ENCODE results near the gene CYP1A2. TPM values are rescaled to one million over a fixed set of nuclear protein-coding genes. Genes with fewer than 3 reads are reported as not detected.

CYP1A2 gene
- total RNA-seq, result not detected in 2 replicates

GRCh38 chr15:74748322-74748946 is at the start of gene CYP1A2:
CYP1A2 (plus strand) TSS chr15:74748845; CDS start chr15:74749739, 894 bp downstream.

GRCh38 chr15:74725225-74725774 is 23.3 kb upstream of the CYP1A2 start, which contains the start of gene CYP1A1:
CYP1A1 (minus strand) TSS chr15:74725528; CDS start chr15:74723097, 2,431 bp downstream.

GRCh38 chr15:74781431-74782258 is 33.0 kb downstream of the CYP1A2 start, which contains the start of gene CSK:
CSK (plus strand) TSS chr15:74782080; CDS start chr15:74798298, 16,218 bp downstream.

Other genes starting within 250 kb of the CYP1A2 start
- 1.0 and 1.5 TPM in 2 replicates for gene ARID3B, start 207.6 kb upstream of the CYP1A2 start, total RNA-seq
- gene CLK3, start 133.0 kb upstream of the CYP1A2 start, total RNA-seq, result 46.5 and 60.9 TPM in 2 replicates
- gene EDC3, start 52.8 kb upstream of the CYP1A2 start, total RNA-seq, result 12.8 and 15.5 TPM in 2 replicates
- 1.3 TPM in 1 of 2 replicates, not detected in the other for gene CYP1A1, start 23.3 kb upstream of the CYP1A2 start, total RNA-seq
- gene CSK, start 33.2 kb downstream of the CYP1A2 start, total RNA-seq, result 24.4 and 30.9 TPM in 2 replicates
- gene LMAN1L, start 64.0 kb downstream of the CYP1A2 start, total RNA-seq, result 0.15 TPM in 1 of 2 replicates, not detected in the other
- gene CPLX3, start 77.8 kb downstream of the CYP1A2 start, total RNA-seq, result not detected in 2 replicates
- gene ULK3, start 94.3 kb downstream of the CYP1A2 start, total RNA-seq, result 13.7 and 19.2 TPM in 2 replicates
- 20.1 and 26.1 TPM in 2 replicates for gene SCAMP2, start 124.5 kb downstream of the CYP1A2 start, total RNA-seq
- gene MPI, start 141.2 kb downstream of the CYP1A2 start, total RNA-seq, result 55.3 and 97.9 TPM in 2 replicates
- 43.1 and 59.2 TPM in 2 replicates for gene FAM219B, start 158.0 kb downstream of the CYP1A2 start, total RNA-seq
- 28.6 and 59.9 TPM in 2 replicates for gene COX5A, start 189.2 kb downstream of the CYP1A2 start, total RNA-seq
- gene RPP25, start 207.9 kb downstream of the CYP1A2 start, total RNA-seq, result 2.0 and 6.3 TPM in 2 replicates
- gene SCAMP5, start 246.7 kb downstream of the CYP1A2 start, total RNA-seq, result 0.15 and 2.2 TPM in 2 replicates

All from smooth muscle cell of trachea (primary cell).